ENCODE data around the gene IFI27L1. TPM values are rescaled to one million over a fixed set of nuclear protein-coding genes. Genes with fewer than 3 reads are reported as not detected.

IFI27L1 gene
- total and polyA plus RNA-seq, 4 donors, result 14.6 to 41.5 (median 19.9) TPM

- WGBS, 2 donors, result 63 to 74% methylated on average over 5 of the region's 5 CpGs
- no peak overlapping the region for H3K4me3 ChIP-seq
- ATAC-seq (ENCODE audit: insufficient read depth, low FRiP score) (no peak), DNase-seq (peak in 1 of 3 donors; percentile 9)
- H3K36me3 ChIP-seq (ENCODE audit: control insufficient read depth in 4 of 4, insufficient read depth in 4 of 4, low read length in 4 of 4), result no peaks in the 10 kb centered on the region
- TF ChIP-seq CTCF (IDR thresholded peaks at IDR 0.05; ENCODE audit: control extremely low read depth, extremely low read depth), result no peak
- H3K27me3 ChIP-seq (ENCODE audit: control insufficient read depth in 3 of 3, insufficient read depth in 3 of 3, low read length in 2 of 3), result no peaks in the 10 kb centered on the region
- peaks cover 0 to 5% (median 2%) of the 10 kb centered on the region in 4 donors for H3K9me3 ChIP-seq (ENCODE audit: control insufficient read depth in 4 of 4, insufficient read depth in 3 of 4, low read length in 3 of 4)
- no peak overlapping the region for H3K9ac ChIP-seq (ENCODE audit: insufficient read depth in 1 of 2, low read length in 2 of 2)
- H3K4me1 ChIP-seq (ENCODE audit: control insufficient read depth in 5 of 5, insufficient read depth in 5 of 5, low read length in 5 of 5), result peaks cover 0 to 19% (median 5%) of the 10 kb centered on the region in 5 donors
- peak overlapping the region; percentile 21 to 87 for H3K27ac ChIP-seq (ENCODE audit: low read depth in 1 of 2, low read length in 1 of 2)
These were observed 33.5 kb downstream of the IFI27L1 start for GRCh38 chr14:94114589-94115057.

- H3K9me3 ChIP-seq (ENCODE audit: control insufficient read depth in 4 of 4, insufficient read depth in 3 of 4, low read length in 3 of 4), result peaks cover 0 to 7% (median 3%) of the 10 kb centered on the region in 4 donors
- H3K4me1 ChIP-seq (ENCODE audit: control insufficient read depth in 5 of 5, insufficient read depth in 5 of 5, low read length in 5 of 5), result peaks cover 0 to 16% (median 5%) of the 10 kb centered on the region in 5 donors
- peak overlapping the region; percentile 36 to 87 for H3K27ac ChIP-seq (ENCODE audit: low read depth in 1 of 2, low read length in 1 of 2)
- DNase-seq, result peak in 2 of 3 donors; percentile 6 to 53
- no peak overlapping the region for H3K9ac ChIP-seq (ENCODE audit: insufficient read depth in 1 of 2, low read length in 2 of 2)
- H3K4me3 ChIP-seq, result no peak overlapping the region
- 13 to 19% methylated on average over 4 of the region's 4 CpGs for WGBS, 2 donors
- no peaks in the 10 kb centered on the region for H3K36me3 ChIP-seq (ENCODE audit: control insufficient read depth in 4 of 4, insufficient read depth in 4 of 4, low read length in 4 of 4)
- peak; percentile 29 for ATAC-seq (ENCODE audit: insufficient read depth, low FRiP score)
- H3K27me3 ChIP-seq (ENCODE audit: control insufficient read depth in 3 of 3, insufficient read depth in 3 of 3, low read length in 2 of 3), result no peaks in the 10 kb centered on the region
- no peak for TF ChIP-seq CTCF (IDR thresholded peaks at IDR 0.05; ENCODE audit: control extremely low read depth, extremely low read depth)
These were observed 34.0 kb downstream of the IFI27L1 start for GRCh38 chr14:94115058-94115591.

- Histone ChIP-seq H3K27me3 (ENCODE audit: control insufficient read depth in 3 of 3, insufficient read depth in 3 of 3, low read length in 2 of 3) (no peaks in the 10 kb centered on the region), H3K27ac (ENCODE audit: low read depth in 1 of 2, low read length in 1 of 2) (peak overlapping the region; percentile 36 to 41), H3K36me3 (ENCODE audit: control insufficient read depth in 4 of 4, insufficient read depth in 4 of 4, low read length in 4 of 4) (no peaks in the 10 kb centered on the region), H3K4me1 (ENCODE audit: control insufficient read depth in 5 of 5, insufficient read depth in 5 of 5, low read length in 5 of 5) (peaks cover 0 to 16% (median 5%) of the 10 kb centered on the region in 5 donors), H3K9me3 (ENCODE audit: control insufficient read depth in 4 of 4, insufficient read depth in 3 of 4, low read length in 3 of 4) (peaks cover 0 to 8% (median 3%) of the 10 kb centered on the region in 4 donors), H3K9ac (ENCODE audit: insufficient read depth in 1 of 2, low read length in 2 of 2) (no peak overlapping the region), H3K4me3 (no peak overlapping the region)
- no peak for TF ChIP-seq CTCF (IDR thresholded peaks at IDR 0.05; ENCODE audit: control extremely low read depth, extremely low read depth)
- ATAC-seq (ENCODE audit: insufficient read depth, low FRiP score) (no peak), DNase-seq (no peak)
- WGBS, 2 donors, result 94 to 97% methylated on average over 15 of the region's 15 CpGs
These were observed 34.5 kb downstream of the IFI27L1 start for GRCh38 chr14:94115631-94116030.
